Measurements from ENCODE around the gene SLC45A1. TPM values are rescaled to one million over a fixed set of nuclear protein-coding genes. Genes with fewer than 3 reads are reported as not detected.
A peak's percentile ranks its signal among the peaks of the same experiment; 100 is the strongest.

Gene SLC45A1
- total RNA-seq, 1 experiment from 2014 or later = 1.4 TPM

- DNase-seq (ENCODE audit: extremely low read depth, low read depth) = no peak
These were observed 10.3 kb upstream of the SLC45A1 start for GRCh38 chr1:8307628-8308027.

GRCh38 chr1:8311068-8311718 lies 6.7 kb upstream of the SLC45A1 start:
- DNase-seq (ENCODE audit: extremely low read depth, low read depth) = no peak

- DNase-seq (ENCODE audit: extremely low read depth, low read depth) = no peak
These were observed 5.4 kb upstream of the SLC45A1 start for GRCh38 chr1:8312235-8313218.

GRCh38 chr1:8313231-8313630 lies 4.7 kb upstream of the SLC45A1 start:
- no peak for DNase-seq (ENCODE audit: extremely low read depth, low read depth)

- DNase-seq (ENCODE audit: extremely low read depth, low read depth) = peak; percentile 76
These were observed 3.3 kb upstream of the SLC45A1 start for GRCh38 chr1:8314346-8315280.

- DNase-seq (ENCODE audit: extremely low read depth, low read depth) = no peak
These were observed 2.1 kb upstream of the SLC45A1 start for GRCh38 chr1:8315573-8316475.

GRCh38 chr1:8318436-8318835 lies 522 bp downstream of the SLC45A1 start:
- DNase-seq (ENCODE audit: extremely low read depth, low read depth) = no peak

- no peak for DNase-seq (ENCODE audit: extremely low read depth, low read depth)
These were observed 3.7 kb downstream of the SLC45A1 start for GRCh38 chr1:8321612-8322011.

- DNase-seq (ENCODE audit: extremely low read depth, low read depth) = no peak
These were observed 5.8 kb downstream of the SLC45A1 start for GRCh38 chr1:8323706-8324105.

- DNase-seq (ENCODE audit: extremely low read depth, low read depth) = no peak
These were observed 6.4 kb downstream of the SLC45A1 start for GRCh38 chr1:8324176-8324810.

GRCh38 chr1:8325771-8326170 lies 7.9 kb downstream of the SLC45A1 start:
- DNase-seq (ENCODE audit: extremely low read depth, low read depth) = no peak

GRCh38 chr1:8326265-8326664 lies 8.4 kb downstream of the SLC45A1 start:
- no peak for DNase-seq (ENCODE audit: extremely low read depth, low read depth)

GRCh38 chr1:8328271-8328670 lies 10.4 kb downstream of the SLC45A1 start:
- no peak for DNase-seq (ENCODE audit: extremely low read depth, low read depth)

GRCh38 chr1:8329439-8329838 lies 11.5 kb downstream of the SLC45A1 start:
- no peak for DNase-seq (ENCODE audit: extremely low read depth, low read depth)

GRCh38 chr1:8329858-8330257 lies 11.9 kb downstream of the SLC45A1 start:
- DNase-seq (ENCODE audit: extremely low read depth, low read depth) = no peak

- DNase-seq (ENCODE audit: extremely low read depth, low read depth) = no peak
These were observed 12.6 kb downstream of the SLC45A1 start for GRCh38 chr1:8330271-8331125.

- DNase-seq (ENCODE audit: extremely low read depth, low read depth) = no peak
These were observed 14.9 kb downstream of the SLC45A1 start for GRCh38 chr1:8332806-8333205.

- no peak for DNase-seq (ENCODE audit: extremely low read depth, low read depth)
These were observed 15.5 kb downstream of the SLC45A1 start for GRCh38 chr1:8333246-8333987.
